GM06990 (cell line): ENCODE data around the gene NDST3.
"Not testable (repeated sequence)": the region's sequence is repeated elsewhere in the genome, so short reads cannot be mapped to it uniquely, and the experiment has no call there.

ENCODE experiments used
- DNase-seq: peaks from one replicate; pipeline ENCODE4 v3.0.0-alpha.2; 2011; ENCODE audit not compliant: insufficient read length; ENCODE audit errors: extremely low read depth
- H3K27me3 ChIP-seq: replicated peaks from 2 replicates; pipeline ENCODE4 v1.6.0; 2011; ENCODE audit warnings: low read length; ENCODE audit not compliant: control insufficient read depth, insufficient read depth
- H3K36me3 ChIP-seq: 2 replicates; pipeline ENCODE4 v1.5.1; 2011; ENCODE audit warnings: low read length; ENCODE audit not compliant: control insufficient read depth, insufficient read depth
- H3K4me3 ChIP-seq: replicated peaks from 2 replicates; pipeline ENCODE4 v1.5.1; 2011; ENCODE audit warnings: low read depth, mild to moderate bottlenecking, control low read depth, low read length
- TF ChIP-seq, protein P1 (sequence below): IDR thresholded peaks from 2 replicates; pipeline ENCODE4 v1.5.1; 2011; ENCODE audit warnings: low read length, control low read depth, mild to moderate bottlenecking, inconsistent platforms; ENCODE audit not compliant: insufficient read depth, poor library complexity, severe bottlenecking

Gene NDST3

DNA sequence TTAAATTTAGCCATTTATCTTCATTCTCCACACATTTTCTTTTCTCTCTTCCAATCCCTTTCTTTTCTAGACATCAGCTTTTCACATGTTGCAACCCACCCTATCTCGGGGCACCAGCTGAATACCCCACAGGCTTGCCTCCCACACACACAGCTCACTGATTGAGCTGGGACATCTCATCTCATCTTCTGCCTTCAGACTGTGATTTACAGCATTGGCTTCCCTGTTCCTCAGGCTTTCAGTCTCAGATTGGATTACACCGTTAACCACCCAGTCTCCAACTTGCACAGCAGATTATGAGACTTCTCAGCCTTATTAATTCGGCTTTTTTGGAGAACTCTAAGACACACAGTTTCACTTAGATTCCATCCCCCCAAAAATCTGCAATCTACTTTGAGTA, 224.8 kb downstream of the NDST3 start:
- no peaks in the 10 kb centered on the region for H3K27me3 ChIP-seq
- TF ChIP-seq, protein P1, sequence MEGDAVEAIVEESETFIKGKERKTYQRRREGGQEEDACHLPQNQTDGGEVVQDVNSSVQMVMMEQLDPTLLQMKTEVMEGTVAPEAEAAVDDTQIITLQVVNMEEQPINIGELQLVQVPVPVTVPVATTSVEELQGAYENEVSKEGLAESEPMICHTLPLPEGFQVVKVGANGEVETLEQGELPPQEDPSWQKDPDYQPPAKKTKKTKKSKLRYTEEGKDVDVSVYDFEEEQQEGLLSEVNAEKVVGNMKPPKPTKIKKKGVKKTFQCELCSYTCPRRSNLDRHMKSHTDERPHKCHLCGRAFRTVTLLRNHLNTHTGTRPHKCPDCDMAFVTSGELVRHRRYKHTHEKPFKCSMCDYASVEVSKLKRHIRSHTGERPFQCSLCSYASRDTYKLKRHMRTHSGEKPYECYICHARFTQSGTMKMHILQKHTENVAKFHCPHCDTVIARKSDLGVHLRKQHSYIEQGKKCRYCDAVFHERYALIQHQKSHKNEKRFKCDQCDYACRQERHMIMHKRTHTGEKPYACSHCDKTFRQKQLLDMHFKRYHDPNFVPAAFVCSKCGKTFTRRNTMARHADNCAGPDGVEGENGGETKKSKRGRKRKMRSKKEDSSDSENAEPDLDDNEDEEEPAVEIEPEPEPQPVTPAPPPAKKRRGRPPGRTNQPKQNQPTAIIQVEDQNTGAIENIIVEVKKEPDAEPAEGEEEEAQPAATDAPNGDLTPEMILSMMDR = no peak
- DNase-seq = no peak
- no peak overlapping the region for H3K4me3 ChIP-seq
- H3K36me3 ChIP-seq = no peaks in the 10 kb centered on the region

DNA sequence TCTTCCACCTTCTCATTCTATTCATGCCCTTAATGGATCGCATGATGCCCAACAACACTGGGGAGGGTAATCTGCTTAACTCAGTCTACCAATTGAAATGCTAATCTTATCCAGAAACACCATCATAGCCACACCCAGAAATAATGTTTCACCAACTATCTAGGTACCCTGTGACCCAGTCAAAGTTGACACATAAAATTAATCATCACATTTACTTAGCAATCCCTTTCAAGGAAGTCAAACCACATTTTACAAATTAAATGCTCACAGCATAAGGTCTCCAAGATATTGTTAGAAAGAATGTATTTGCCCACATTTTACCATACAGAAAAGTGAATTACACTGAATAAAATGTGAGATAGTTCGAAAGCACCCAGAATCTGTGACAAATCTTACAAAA, 226.0 kb downstream of the NDST3 start:
- DNase-seq = no peak
- TF ChIP-seq, protein P1 = no peak
- no peaks in the 10 kb centered on the region for H3K27me3 ChIP-seq
- no peak overlapping the region for H3K4me3 ChIP-seq
- no peaks in the 10 kb centered on the region for H3K36me3 ChIP-seq

DNA sequence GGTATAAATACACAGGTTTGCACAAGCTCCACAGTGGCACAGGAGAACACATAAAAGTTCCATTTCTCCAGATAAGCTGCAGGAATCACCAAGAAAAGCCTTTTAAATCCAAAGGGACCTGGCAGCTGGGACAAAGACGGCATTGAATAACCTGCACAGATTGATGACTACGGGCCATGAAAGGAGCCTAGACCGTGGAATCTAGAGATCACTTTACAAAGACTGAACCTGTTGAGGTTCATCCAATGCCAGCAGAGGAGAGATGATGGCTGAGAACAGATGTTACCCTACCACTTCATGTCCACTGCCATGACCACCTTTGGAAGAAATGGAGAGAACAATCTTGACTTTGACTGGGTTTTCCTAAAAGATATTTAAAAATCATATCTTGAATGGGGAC, 229.8 kb downstream of the NDST3 start:
- Histone ChIP-seq H3K4me3 (no peak overlapping the region), H3K36me3 (no peaks in the 10 kb centered on the region), H3K27me3 (no peaks in the 10 kb centered on the region)
- no peak for DNase-seq
- TF ChIP-seq, protein P1 = no peak

DNA sequence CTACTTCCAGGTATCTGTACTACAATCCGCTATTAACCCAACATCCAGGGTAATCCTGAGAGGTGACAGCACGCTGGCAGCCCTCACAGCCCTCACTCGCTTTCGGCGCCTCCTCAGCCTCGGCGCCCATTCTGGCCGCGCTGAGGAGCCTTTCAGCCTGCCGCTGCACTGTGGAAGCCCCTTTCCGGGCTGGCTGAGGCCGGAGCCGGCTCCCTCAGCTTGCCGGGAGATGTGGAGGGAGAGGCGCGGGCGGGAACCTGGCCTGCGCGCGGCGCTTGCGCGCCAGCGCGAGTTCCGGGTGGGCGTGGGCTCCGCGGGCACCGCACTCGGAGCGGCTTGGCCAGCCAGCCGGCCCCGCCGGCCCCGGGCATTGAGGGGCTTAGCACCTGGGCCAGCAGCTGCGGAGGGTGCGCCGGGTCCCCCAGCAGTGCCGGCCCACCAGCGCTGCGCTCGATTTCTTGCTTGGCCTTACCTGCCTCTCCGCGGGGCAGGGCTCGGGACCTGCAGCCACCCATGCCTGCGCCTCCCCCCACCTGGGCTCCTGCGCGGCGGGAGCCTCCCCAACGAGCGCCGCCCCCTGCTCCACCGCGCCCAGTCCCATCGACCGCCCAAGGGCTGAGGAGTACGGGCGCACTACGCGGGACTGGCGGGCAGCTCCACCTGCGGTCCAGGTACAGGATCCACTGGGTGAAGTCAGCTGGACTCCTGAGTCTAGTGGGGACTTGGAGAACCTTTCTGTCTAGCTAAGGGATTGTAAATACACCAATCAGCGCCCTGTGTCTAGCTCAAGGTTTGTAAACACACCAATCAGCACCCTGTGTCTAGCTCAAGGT, 231.2 kb downstream of the NDST3 start:
- H3K27me3 ChIP-seq = no peaks in the 10 kb centered on the region
- DNase-seq = no peak
- H3K4me3 ChIP-seq = peak overlapping the region; percentile 23; the same call in 1 of the 2 replicates
- TF ChIP-seq, protein P1 = no peak
- no peaks in the 10 kb centered on the region for H3K36me3 ChIP-seq

DNA sequence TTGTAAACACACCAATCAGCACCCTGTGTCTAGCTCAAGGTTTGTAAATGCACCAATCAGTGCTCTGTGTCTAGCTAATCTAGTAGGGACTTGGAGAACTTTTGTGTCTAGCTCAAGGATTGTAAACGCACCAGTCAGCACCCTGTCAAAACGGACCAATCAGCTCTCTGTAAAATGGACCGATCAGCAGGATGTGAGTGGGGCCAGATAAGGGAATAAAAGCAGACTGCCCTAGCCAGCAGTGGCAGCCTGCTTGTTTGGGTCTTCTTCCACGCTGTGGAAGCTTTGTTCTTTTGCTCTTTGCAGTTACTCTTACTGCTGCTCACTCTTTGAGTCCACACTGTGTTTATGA, 231.8 kb downstream of the NDST3 start:
- not testable (repeated sequence) for H3K4me3 ChIP-seq, H3K36me3 ChIP-seq, H3K27me3 ChIP-seq, DNase-seq

DNA sequence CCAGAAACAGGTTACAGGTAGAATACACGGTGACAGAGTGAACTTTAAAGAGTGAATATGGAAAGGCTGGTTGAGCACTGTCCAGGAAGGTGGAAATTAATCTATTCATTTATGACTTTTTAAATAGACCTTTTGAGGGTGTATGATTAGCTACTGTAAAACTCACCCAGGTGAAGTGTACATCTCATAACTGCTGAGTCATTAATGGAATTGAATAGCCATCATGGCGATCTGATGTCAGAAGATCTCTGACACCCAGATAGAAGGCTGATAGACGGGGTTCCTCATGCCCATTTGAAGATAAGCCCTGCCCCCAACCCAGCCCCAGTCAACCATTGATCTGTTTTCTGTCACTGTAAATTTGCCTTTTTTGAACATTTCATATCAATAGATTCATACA, 234.5 kb downstream of the NDST3 start:
- Histone ChIP-seq H3K36me3 (no peaks in the 10 kb centered on the region), H3K27me3 (no peaks in the 10 kb centered on the region), H3K4me3 (no peak overlapping the region)
- no peak for DNase-seq
- TF ChIP-seq, protein P1 = no peak
